Upper lobe of left lung (tissue), 6 donors: ENCODE results near the gene CLMN. TPM values are rescaled to one million over a fixed set of nuclear protein-coding genes. Genes with fewer than 3 reads are reported as not detected.

Source experiments
- ATAC-seq, 2 donors: fragments of 200-7000 bp; cut with Tn5 transposase; one replicate each; pipeline ENCODE4 v1.9.1; 2022; ENCODE audit warnings: mild to moderate bottlenecking in 2 of 2, moderate library complexity in 2 of 2; ENCODE audit not compliant: low FRiP score in 2 of 2
- DNase-seq, 2 donors: peaks; one replicate each; pipeline ENCODE4 v3.0.0-alpha.2; 2019 to 2020
- H3K27ac ChIP-seq, 4 donors: fragments of 200-600 bp; sonication (generic); one replicate each; pipeline ENCODE4 v1.5.1; 2016 to 2019
- H3K27me3 ChIP-seq, 4 donors: fragments of 200-600 bp; sonication (generic); one replicate each; pipeline ENCODE4 v1.5.1; 2017 to 2019
- H3K36me3 ChIP-seq, 4 donors: fragments of 200-600 bp; sonication (generic); one replicate each; pipeline ENCODE4 v1.5.1; 2016 to 2019
- H3K4me1 ChIP-seq, 4 donors: fragments of 200-600 bp; sonication (generic); one replicate each; pipeline ENCODE4 v1.5.1; 2018 to 2019
- H3K4me3 ChIP-seq, 4 donors: fragments of 200-600 bp; sonication (generic); one replicate each; pipeline ENCODE4 v1.5.1; 2017 to 2019; ENCODE audit warnings: mild to moderate bottlenecking in 2 of 4, moderate library complexity in 1 of 4
- H3K9me3 ChIP-seq, 4 donors: fragments of 200-600 bp; sonication (generic); one replicate each; pipeline ENCODE4 v1.5.1; 2018 to 2019
- CTCF ChIP-seq, 6 experiments: fragments of 450-650 bp in 4 of 6; fragments of 200-600 bp in 2 of 6; sonication (generic) in 2 of 6; IDR thresholded peaks; one replicate each; pipeline ENCODE4 v1.5.1; 2016 to 2019; ENCODE audit warnings: antibody characterized with exemption in 6 of 6
- EP300 ChIP-seq, 4 donors: sonication (generic); formaldehyde crosslinking; IDR thresholded peaks; one replicate each; pipeline ENCODE4 v1.5.1; 2017; ENCODE audit warnings: antibody characterized with exemption in 4 of 4, control low read depth in 2 of 4
- POLR2A ChIP-seq, 4 donors: fragments of 450-650 bp; IDR thresholded peaks; one replicate each; pipeline ENCODE4 v1.5.1; 2016 to 2017; ENCODE audit warnings: antibody characterized with exemption in 4 of 4, mild to moderate bottlenecking in 2 of 4
- POLR2AphosphoS5 ChIP-seq, 2 donors: sonication (generic); formaldehyde crosslinking; IDR thresholded peaks; one replicate each; pipeline ENCODE4 v1.5.1; 2017; ENCODE audit warnings: antibody characterized with exemption in 2 of 2
- WGBS, 2 donors: methylation state at CpG; one replicate each; pipeline ENCODE4 v1.1.5; 2017 to 2018; 5-methylcytosine and 5-hydroxymethylcytosine counted together
- total RNA-seq, 6 donors: library from RNA; depleted of rRNA in 4 of 6; stranded (reverse); fragments of >200 nt in 4 of 6; gene quantifications; one replicate each; pipeline versions ENCODE4 v1.1.0 to v1.2.1, GENCODE V29; 2016 to 2021
- donor health status: DM: no; HTN: no; CAD: no; lungs with moderate emphysema.
- donor health status: DM: no; HTN: yes; CAD: no; lungs with severe emphysema.

CLMN gene
- total RNA-seq, 6 donors from 2014 or later = 9.7 to 35.5 (median 18.8) TPM

- WGBS, 2 donors = 78% methylated on average over 13 to 14 of the region's 14 CpGs
- Histone ChIP-seq H3K9me3 (peaks cover 3 to 8% (median 5%) of the 10 kb centered on the region in 4 donors), H3K27me3 (peaks cover 0 to 8% (median 0%) of the 10 kb centered on the region in 4 donors), H3K4me1 (peaks cover 0 to 7% (median 2%) of the 10 kb centered on the region in 4 donors), H3K4me3 (no peak overlapping the region), H3K36me3 (no peaks in the 10 kb centered on the region), H3K27ac (no peak overlapping the region)
- peak in 1 of 2 donors; percentile 10 for DNase-seq
- no peak for TF ChIP-seq POLR2AphosphoS5 (IDR thresholded peaks at IDR 0.05)
- no peak for TF ChIP-seq EP300 (IDR thresholded peaks at IDR 0.05)
- no peak for TF ChIP-seq CTCF (IDR thresholded peaks at IDR 0.05)
- no peak for ATAC-seq
These were observed 36.6 kb upstream of the CLMN start for GRCh38 chr14:95356245-95356869.

GRCh38 chr14:95355422-95355821 lies 35.7 kb upstream of the CLMN start:
- no peak for DNase-seq
- Histone ChIP-seq H3K4me3 (no peak overlapping the region), H3K4me1 (peaks cover 0 to 5% (median 1%) of the 10 kb centered on the region in 4 donors), H3K9me3 (peaks cover 3 to 8% (median 5%) of the 10 kb centered on the region in 4 donors), H3K27me3 (peaks cover 0 to 7% (median 0%) of the 10 kb centered on the region in 4 donors), H3K27ac (no peak overlapping the region), H3K36me3 (no peaks in the 10 kb centered on the region)
- WGBS, 2 donors = 43 to 46% methylated on average over 3 of the region's 3 CpGs
- ATAC-seq = no peak
- TF ChIP-seq CTCF (IDR thresholded peaks at IDR 0.05) (no peak), POLR2A (IDR thresholded peaks at IDR 0.05) (no peak), POLR2AphosphoS5 (IDR thresholded peaks at IDR 0.05) (no peak), EP300 (IDR thresholded peaks at IDR 0.05) (no peak)

- ATAC-seq (no peak), DNase-seq (no peak)
- no peak overlapping the region for H3K4me3 ChIP-seq
- H3K4me1 ChIP-seq = no peaks in the 10 kb centered on the region
- H3K9me3 ChIP-seq = peaks cover 3 to 8% (median 5%) of the 10 kb centered on the region in 4 donors
- H3K27me3 ChIP-seq = peaks cover 0 to 4% (median 0%) of the 10 kb centered on the region in 4 donors
- TF ChIP-seq CTCF (IDR thresholded peaks at IDR 0.05) = no peak
- TF ChIP-seq POLR2AphosphoS5 (IDR thresholded peaks at IDR 0.05) = no peak
- no peak for TF ChIP-seq POLR2A (IDR thresholded peaks at IDR 0.05)
- TF ChIP-seq EP300 (IDR thresholded peaks at IDR 0.05) = no peak
- no peaks in the 10 kb centered on the region for H3K36me3 ChIP-seq
- no peak overlapping the region for H3K27ac ChIP-seq
These were observed 35.1 kb upstream of the CLMN start for GRCh38 chr14:95354834-95355233.

GRCh38 chr14:95353664-95354063 lies 34.0 kb upstream of the CLMN start:
- no peak overlapping the region for H3K27ac ChIP-seq
- peak in 1 of 2 donors; percentile 3 for DNase-seq
- TF ChIP-seq POLR2AphosphoS5 (IDR thresholded peaks at IDR 0.05) (no peak), EP300 (IDR thresholded peaks at IDR 0.05) (no peak), CTCF (IDR thresholded peaks at IDR 0.05) (no peak), POLR2A (IDR thresholded peaks at IDR 0.05) (no peak)
- no peaks in the 10 kb centered on the region for H3K36me3 ChIP-seq
- no peak for ATAC-seq
- H3K9me3 ChIP-seq = peaks cover 3 to 8% (median 5%) of the 10 kb centered on the region in 4 donors
- H3K4me3 ChIP-seq = no peak overlapping the region
- 72 to 81% methylated on average over 9 of the region's 9 CpGs for WGBS, 2 donors
- H3K4me1 ChIP-seq = no peaks in the 10 kb centered on the region
- peaks cover 0 to 4% (median 0%) of the 10 kb centered on the region in 4 donors for H3K27me3 ChIP-seq

GRCh38 chr14:95353007-95353406 lies 33.3 kb upstream of the CLMN start:
- TF ChIP-seq POLR2AphosphoS5 (IDR thresholded peaks at IDR 0.05) = no peak
- no peak for TF ChIP-seq CTCF (IDR thresholded peaks at IDR 0.05)
- TF ChIP-seq POLR2A (IDR thresholded peaks at IDR 0.05) = no peak
- no peak for TF ChIP-seq EP300 (IDR thresholded peaks at IDR 0.05)
- DNase-seq = peak in 1 of 2 donors; percentile 1
- WGBS, 2 donors = 84 to 91% methylated on average over 1 of the region's 1 CpG
- no peak overlapping the region for H3K4me3 ChIP-seq
- peaks cover 3 to 8% (median 5%) of the 10 kb centered on the region in 4 donors for H3K9me3 ChIP-seq
- no peaks in the 10 kb centered on the region for H3K36me3 ChIP-seq
- no peak for ATAC-seq
- H3K4me1 ChIP-seq = no peaks in the 10 kb centered on the region
- no peak overlapping the region for H3K27ac ChIP-seq
- peaks cover 0 to 4% (median 0%) of the 10 kb centered on the region in 4 donors for H3K27me3 ChIP-seq
